Trophoblast cell (in vitro differentiated cells and primary cell): ENCODE results near the gene NOP56.

ENCODE experiments used
- DNase-seq, 2 donors: peaks; one replicate each; pipeline ENCODE4 v3.0.0-alpha.2; 2016
- H2AFZ ChIP-seq: 2 replicates; pipeline ENCODE4 v1.6.1; 2013; ENCODE audit warnings: low read length, moderate library complexity, mild to moderate bottlenecking; ENCODE audit not compliant: insufficient read depth, poor library complexity
- H2AK5ac ChIP-seq: 2 replicates; pipeline ENCODE4 v1.6.1; 2013; ENCODE audit warnings: mild to moderate bottlenecking, low read length
- H2BK120ac ChIP-seq: 2 replicates; pipeline ENCODE4 v1.6.1; 2013; ENCODE audit warnings: low read length, mild to moderate bottlenecking, moderate library complexity; ENCODE audit not compliant: insufficient read depth, poor library complexity
- H2BK12ac ChIP-seq: 2 replicates; pipeline ENCODE4 v1.6.1; 2013; ENCODE audit warnings: mild to moderate bottlenecking, low read length, moderate library complexity
- H2BK5ac ChIP-seq: 2 replicates; pipeline ENCODE4 v1.6.1; 2013; ENCODE audit warnings: low read length, low read depth, moderate library complexity, mild to moderate bottlenecking; ENCODE audit not compliant: poor library complexity
- H3K14ac ChIP-seq: 2 replicates; pipeline ENCODE4 v1.6.1; 2013; ENCODE audit warnings: mild to moderate bottlenecking, low read length
- H3K18ac ChIP-seq: 2 replicates; pipeline ENCODE4 v1.6.1; 2013; ENCODE audit warnings: mild to moderate bottlenecking, low read length
- H3K23ac ChIP-seq: 2 replicates; pipeline ENCODE4 v1.6.1; 2013; ENCODE audit warnings: low read length
- H3K27ac ChIP-seq: 2 replicates; pipeline ENCODE4 v1.5.1; 2013; ENCODE audit warnings: low read depth, mild to moderate bottlenecking, inconsistent platforms, low read length, moderate library complexity
- H3K27me3 ChIP-seq: 2 replicates; pipeline ENCODE4 v1.6.1; 2013; ENCODE audit warnings: inconsistent platforms, mild to moderate bottlenecking, low read length, moderate library complexity; ENCODE audit not compliant: insufficient read depth
- H3K36me3 ChIP-seq, 2 experiments: 1 replicate in 1 of 2; 2 replicates in 1 of 2; pipeline ENCODE4 v1.6.1; 2013; ENCODE audit warnings: low read length in 2 of 2, mild to moderate bottlenecking in 2 of 2, moderate library complexity in 1 of 2; ENCODE audit not compliant: insufficient read depth in 2 of 2, control insufficient read depth in 1 of 2
- H3K4ac ChIP-seq: 2 replicates; pipeline ENCODE4 v1.6.1; 2013; ENCODE audit warnings: low read depth, mild to moderate bottlenecking, low read length, moderate library complexity
- H3K4me1 ChIP-seq, 2 experiments: 1 replicate in 1 of 2; 2 replicates in 1 of 2; pipeline ENCODE4 v1.6.1; 2013; ENCODE audit warnings: low read length in 2 of 2, mild to moderate bottlenecking in 2 of 2, moderate library complexity in 1 of 2; ENCODE audit not compliant: insufficient read depth in 2 of 2, control insufficient read depth in 1 of 2
- H3K4me2 ChIP-seq: 2 replicates; pipeline ENCODE4 v1.6.1; 2013; ENCODE audit warnings: inconsistent platforms, mild to moderate bottlenecking, low read length, moderate library complexity
- H3K4me3 ChIP-seq: 2 replicates; pipeline ENCODE4 v1.5.1; 2013; ENCODE audit warnings: mild to moderate bottlenecking, low read depth, low read length, inconsistent platforms
- H3K79me1 ChIP-seq: one replicate; pipeline ENCODE4 v1.6.1; 2013; ENCODE audit warnings: low read length
- H3K79me2 ChIP-seq: 2 replicates; pipeline ENCODE4 v1.6.1; 2013; ENCODE audit warnings: low read length, mild to moderate bottlenecking; ENCODE audit not compliant: control insufficient read depth, insufficient read depth, poor library complexity
- H3K9ac ChIP-seq: 2 replicates; pipeline ENCODE4 v1.6.1; 2013; ENCODE audit warnings: mild to moderate bottlenecking, low read length
- H3K9me3 ChIP-seq: 2 replicates; pipeline ENCODE4 v1.6.1; 2013; ENCODE audit warnings: low read depth, mild to moderate bottlenecking, control low read depth, inconsistent platforms, low read length; ENCODE audit not compliant: insufficient read depth
- H4K12ac ChIP-seq: 2 replicates; pipeline ENCODE4 v1.6.1; 2013; ENCODE audit warnings: low read depth, mild to moderate bottlenecking, low read length, moderate library complexity
- H4K8ac ChIP-seq: 2 replicates; pipeline ENCODE4 v1.6.1; 2013; ENCODE audit warnings: low read depth, mild to moderate bottlenecking, low read length, moderate library complexity
- H4K91ac ChIP-seq: one replicate; pipeline ENCODE4 v1.6.1; 2013; ENCODE audit warnings: low read depth, mild to moderate bottlenecking, low read length, moderate library complexity
- WGBS: extraction: QIAGEN DNeasy Blood & Tissue Kit; methylation state at CpG from one replicate; pipeline ENCODE4 v1.1.7; 2013; ENCODE audit warnings: missing lambda C conversion rate; ENCODE audit not compliant: insufficient read length, insufficient coverage; ENCODE audit errors: extremely low coverage; 5-methylcytosine and 5-hydroxymethylcytosine counted together

NOP56 gene

GRCh38 chr20:2663364-2663886 is 11.0 kb downstream of the NOP56 start:
- peak overlapping the region; percentile 78 for H4K12ac ChIP-seq
- no peaks in the 10 kb centered on the region for H3K79me2 ChIP-seq
- DNase-seq: no peak
- peak overlapping the region; percentile 94 for H3K4me3 ChIP-seq
- no peak overlapping the region for H2BK5ac ChIP-seq
- H3K14ac ChIP-seq: no peak overlapping the region
- WGBS: no CpG with 5 or more reads among the region's 13 CpGs
- peaks cover 4% of the 10 kb centered on the region in 2 experiments for H3K4me1 ChIP-seq
- H3K9ac ChIP-seq: peak overlapping the region; percentile 87
- H3K27me3 ChIP-seq: no peaks in the 10 kb centered on the region
- H3K9me3 ChIP-seq: no peaks in the 10 kb centered on the region
- peak overlapping the region; percentile 41 for H2AFZ ChIP-seq
- no peak overlapping the region for H3K23ac ChIP-seq
- H4K91ac ChIP-seq: peak overlapping the region; percentile 28
- peak overlapping the region; percentile 98 for H3K4me2 ChIP-seq
- peak overlapping the region; percentile 1 for H3K18ac ChIP-seq
- no peaks in the 10 kb centered on the region for H3K79me1 ChIP-seq
- peak overlapping the region; percentile 34 for H3K4ac ChIP-seq
- H3K27ac ChIP-seq: no peak overlapping the region
- H2BK12ac ChIP-seq: no peak overlapping the region
- peaks cover 20 to 31% of the 10 kb centered on the region in 2 experiments for H3K36me3 ChIP-seq
- peak overlapping the region; percentile 69 for H4K8ac ChIP-seq
- no peak overlapping the region for H2BK120ac ChIP-seq
- H2AK5ac ChIP-seq: peak overlapping the region; percentile 3

DNA sequence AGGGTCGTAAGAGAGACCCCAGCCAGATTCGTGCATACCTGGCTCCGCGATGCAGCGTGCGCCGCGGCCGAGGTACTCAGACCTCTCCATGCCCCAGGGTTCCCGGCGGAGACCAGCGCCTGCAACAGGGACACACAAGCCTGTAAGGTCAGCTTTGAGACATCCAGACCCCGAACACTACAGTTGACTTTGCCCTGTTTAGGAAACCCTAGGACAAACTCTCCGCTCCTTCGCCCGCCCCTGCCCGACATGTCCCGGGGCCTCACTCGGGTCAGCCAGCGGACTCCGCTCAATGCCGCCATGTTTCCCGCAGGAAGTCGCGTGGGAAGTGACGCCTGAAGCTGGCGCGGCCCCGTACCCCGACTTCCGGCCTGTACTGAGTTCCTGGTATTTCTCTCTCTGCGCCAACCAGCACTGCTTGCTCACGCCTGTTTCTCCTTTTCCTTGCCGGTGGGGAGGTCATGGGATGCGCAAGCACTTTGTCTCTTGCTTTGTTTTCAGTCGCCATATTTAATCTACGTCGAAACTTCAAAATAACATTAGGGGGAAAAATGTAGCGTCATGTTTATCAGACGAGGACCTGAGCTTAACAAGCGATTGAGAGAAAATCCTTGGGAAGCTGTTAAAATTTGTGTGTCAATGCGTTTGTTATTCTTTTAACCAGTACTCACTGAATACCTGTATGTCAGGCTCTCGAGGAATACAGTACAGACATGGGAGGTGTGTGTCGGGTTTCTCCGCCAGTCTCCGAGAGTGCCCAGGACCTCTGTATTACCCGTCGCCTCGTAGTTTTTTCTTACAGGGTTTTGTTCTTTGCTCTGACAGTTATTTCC is 11.7 kb downstream of the NOP56 start, which contains the start of gene IDH3B:
Gene IDH3B (minus strand): TSS at position 330 of the 833 bp plus-strand sequence. CDS start 28 bp downstream, at position 302.
- no peak within 1 kb of the TSS for H2BK12ac ChIP-seq
- H3K23ac ChIP-seq: no peak within 1 kb of the TSS
- H3K36me3 ChIP-seq: peaks cover 15 to 24% of the 10 kb centered on the region in 2 experiments
- peak within 1 kb of the TSS; percentile 60 for H4K91ac ChIP-seq
- H3K9me3 ChIP-seq: no peaks in the 10 kb centered on the region
- no peaks in the 10 kb centered on the region for H3K79me2 ChIP-seq
- H3K27ac ChIP-seq: peak within 1 kb of the TSS; percentile 0
- H3K4me2 ChIP-seq: peak within 1 kb of the TSS; percentile 98
- no peaks in the 10 kb centered on the region for H3K27me3 ChIP-seq
- no peak within 1 kb of the TSS for H2BK120ac ChIP-seq
- H2AK5ac ChIP-seq: peak within 1 kb of the TSS; percentile 3
- no peak within 1 kb of the TSS for H2BK5ac ChIP-seq
- peak; percentile 91 to 92 for DNase-seq
- peak within 1 kb of the TSS; percentile 34 for H3K4ac ChIP-seq
- H3K9ac ChIP-seq: peak within 1 kb of the TSS; percentile 87
- H3K4me1 ChIP-seq: peaks cover 4% of the 10 kb centered on the region in 2 experiments
- H3K18ac ChIP-seq: peak within 1 kb of the TSS; percentile 1
- H3K4me3 ChIP-seq: peak within 1 kb of the TSS; percentile 94
- H4K8ac ChIP-seq: peak within 1 kb of the TSS; percentile 69
- peak within 1 kb of the TSS; percentile 41 for H2AFZ ChIP-seq
- H4K12ac ChIP-seq: peak within 1 kb of the TSS; percentile 78
- H3K79me1 ChIP-seq: no peaks in the 10 kb centered on the region
- WGBS: no CpG with 5 or more reads among the region's 49 CpGs
- peak within 1 kb of the TSS; percentile 21 for H3K14ac ChIP-seq

DNA sequence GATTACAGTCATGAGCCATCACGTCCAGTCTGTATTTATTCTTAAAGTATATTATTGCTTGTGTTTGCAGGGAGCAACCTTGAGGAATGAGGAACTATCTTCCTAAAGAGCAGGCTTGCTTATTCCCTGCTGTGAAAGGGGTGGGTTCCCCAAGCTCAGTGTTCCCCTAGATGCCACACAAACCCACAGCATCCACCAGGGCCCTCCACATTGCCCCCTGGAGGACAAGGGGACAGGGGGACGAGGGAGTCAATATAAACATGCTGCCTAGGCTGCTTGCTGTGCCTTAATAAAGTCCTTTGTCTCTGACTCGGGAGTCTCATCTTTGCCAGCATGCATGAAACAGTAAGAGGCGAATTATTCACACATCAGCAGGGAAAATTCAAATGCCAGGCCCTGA is 19.5 kb downstream of the NOP56 start:
- no peak for DNase-seq
- H4K12ac ChIP-seq: no peak overlapping the region
- no peak overlapping the region for H2BK120ac ChIP-seq
- H2BK5ac ChIP-seq: no peak overlapping the region
- H3K27me3 ChIP-seq: no peaks in the 10 kb centered on the region
- H3K4me1 ChIP-seq: no peaks in the 10 kb centered on the region
- no peak overlapping the region for H2AFZ ChIP-seq
- H3K4me3 ChIP-seq: no peak overlapping the region
- no peaks in the 10 kb centered on the region for H3K36me3 ChIP-seq
- no peak overlapping the region for H3K23ac ChIP-seq
- no peaks in the 10 kb centered on the region for H3K79me1 ChIP-seq
- H3K27ac ChIP-seq: no peak overlapping the region
- no peak overlapping the region for H3K14ac ChIP-seq
- no peak overlapping the region for H3K18ac ChIP-seq
- no peak overlapping the region for H3K9ac ChIP-seq
- H4K8ac ChIP-seq: no peak overlapping the region
- H3K4ac ChIP-seq: no peak overlapping the region
- H4K91ac ChIP-seq: no peak overlapping the region
- no peak overlapping the region for H2AK5ac ChIP-seq
- H2BK12ac ChIP-seq: no peak overlapping the region
- no peaks in the 10 kb centered on the region for H3K79me2 ChIP-seq
- peaks cover 1% of the 10 kb centered on the region for H3K9me3 ChIP-seq
- H3K4me2 ChIP-seq: no peak overlapping the region
- no CpG with 5 or more reads among the region's 4 CpGs for WGBS

- Histone ChIP-seq H3K23ac (no peak overlapping the region), H3K79me1 (no peaks in the 10 kb centered on the region), H2BK120ac (no peak overlapping the region), H2BK12ac (no peak overlapping the region), H4K91ac (no peak overlapping the region), H3K27ac (no peak overlapping the region), H2AK5ac (no peak overlapping the region), H3K4me2 (no peak overlapping the region), H3K4ac (no peak overlapping the region), H3K36me3 (no peaks in the 10 kb centered on the region), H3K14ac (no peak overlapping the region), H3K18ac (no peak overlapping the region), H3K27me3 (no peaks in the 10 kb centered on the region), H3K79me2 (no peaks in the 10 kb centered on the region), H3K4me3 (no peak overlapping the region), H4K8ac (no peak overlapping the region), H2AFZ (no peak overlapping the region), H3K9me3 (peaks cover 1% of the 10 kb centered on the region), H3K4me1 (no peaks in the 10 kb centered on the region), H4K12ac (no peak overlapping the region), H3K9ac (no peak overlapping the region), H2BK5ac (no peak overlapping the region)
- DNase-seq: no peak
- WGBS: no CpG with 5 or more reads among the region's 3 CpGs
These were observed 20.0 kb downstream of the NOP56 start for GRCh38 chr20:2672446-2672845.
